HG02642 (cell line): ENCODE data around the gene WDSUB1.

Experiments used
- ATAC-seq: cut with Tn5 transposase; IDR thresholded peaks from one replicate; pipeline ENCODE4 v1.9.1; 2021; ENCODE audit warnings: mild to moderate bottlenecking; ENCODE audit not compliant: unreplicated experiment, poor library complexity

WDSUB1 gene

DNA sequence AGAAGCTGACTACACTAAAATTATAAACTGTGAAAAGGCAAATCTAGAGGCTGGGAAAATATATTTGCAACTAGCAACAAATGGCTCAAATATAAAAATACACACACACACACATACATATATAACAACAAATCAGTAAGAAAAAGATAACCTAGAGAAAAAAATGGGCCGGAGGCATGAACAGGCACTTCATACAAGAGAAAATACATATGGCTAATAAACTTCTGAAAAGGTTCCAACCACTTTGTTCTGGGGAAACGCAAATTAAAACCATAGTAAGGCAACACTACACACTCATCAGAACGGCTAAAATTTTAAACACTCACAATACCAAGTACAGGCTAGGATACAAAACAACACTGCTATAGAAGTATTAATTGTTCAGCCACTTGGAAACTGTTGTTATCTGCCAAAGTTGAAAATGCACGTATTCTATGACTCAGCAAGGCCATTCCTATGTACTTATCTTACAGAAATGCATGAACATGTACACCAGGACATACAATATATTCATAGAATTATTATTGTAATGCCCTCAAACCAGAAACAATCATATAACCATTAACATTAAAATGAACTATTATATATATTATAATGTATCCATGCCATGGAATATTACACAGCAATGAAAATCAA, 15.6 kb downstream of the WDSUB1 start:
- ATAC-seq, result no peak

DNA sequence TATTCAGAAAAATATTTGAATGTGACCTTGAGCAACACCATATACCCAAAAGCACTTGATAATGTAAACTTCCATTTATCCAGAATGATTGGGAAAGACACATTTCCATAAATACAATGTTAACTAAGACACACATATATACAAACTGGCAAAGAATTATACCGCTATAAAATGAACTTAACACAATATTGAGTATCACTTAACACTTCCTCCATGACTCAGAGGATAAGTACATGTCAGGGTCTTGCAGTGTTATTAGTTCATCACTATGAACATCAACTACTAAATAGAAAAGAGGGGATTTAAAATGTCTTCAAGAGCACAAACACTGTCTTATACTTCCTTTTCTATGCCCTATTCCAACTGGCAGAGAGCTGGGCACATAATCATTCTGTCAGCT, 18.6 kb downstream of the WDSUB1 start:
- ATAC-seq, result no peak

DNA sequence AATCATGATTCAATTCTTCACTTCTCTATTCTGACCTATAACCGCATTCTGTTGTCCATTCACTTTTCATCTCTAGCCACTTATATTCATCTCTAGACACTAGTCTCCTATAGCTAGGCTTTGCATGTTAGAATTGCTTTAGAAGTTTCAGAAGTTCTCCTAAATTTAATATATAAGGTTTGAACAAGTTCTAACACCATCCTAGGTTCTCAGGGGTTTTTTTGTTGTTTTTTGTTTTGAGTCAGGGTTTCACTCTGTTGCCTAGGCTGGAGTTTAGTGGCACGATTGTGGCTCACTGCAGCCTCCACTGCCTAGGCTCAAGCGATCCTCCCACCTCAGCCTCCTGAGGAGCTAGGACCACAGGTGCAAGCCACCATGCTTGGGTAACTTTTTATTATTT, 19.9 kb downstream of the WDSUB1 start:
- ATAC-seq, result peak; percentile 64

DNA sequence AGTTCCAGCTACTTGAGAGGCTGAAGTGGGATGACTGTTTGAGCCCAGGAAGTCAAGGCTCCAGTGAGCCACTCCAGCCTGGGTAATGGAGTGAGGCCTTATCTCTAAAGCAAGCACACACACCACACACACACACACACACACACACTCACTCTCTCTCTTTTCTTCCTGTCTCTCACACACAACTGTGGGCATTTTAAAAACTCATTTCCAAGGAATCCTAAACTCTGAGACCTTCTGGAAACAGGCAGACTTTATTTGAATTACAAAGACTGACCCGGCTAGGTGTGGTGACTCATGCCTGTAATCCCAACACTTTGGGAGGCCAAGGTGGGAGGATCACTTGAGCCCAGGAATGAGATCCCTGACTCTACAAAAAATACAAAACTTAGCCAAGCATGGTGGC, 21.3 kb downstream of the WDSUB1 start:
- no peak for ATAC-seq

DNA sequence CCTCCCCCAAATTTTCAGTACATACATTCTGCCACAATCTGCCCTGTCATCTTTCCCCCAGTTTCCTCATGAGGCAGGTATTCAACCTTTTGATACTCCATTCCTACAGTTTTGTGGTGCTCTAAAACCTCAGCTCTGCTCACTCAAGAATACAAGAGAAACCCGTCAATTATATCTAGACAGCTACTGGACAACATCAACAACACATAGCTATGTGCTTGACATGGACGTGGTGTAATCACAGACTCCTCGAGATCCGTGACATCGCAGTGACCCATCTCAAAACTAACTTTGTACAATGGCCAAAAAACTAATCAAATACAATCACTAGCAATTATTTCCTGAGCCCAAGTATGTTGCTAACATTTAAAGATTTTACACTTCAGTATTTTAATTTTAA, 23.6 kb downstream of the WDSUB1 start:
- no peak for ATAC-seq

DNA sequence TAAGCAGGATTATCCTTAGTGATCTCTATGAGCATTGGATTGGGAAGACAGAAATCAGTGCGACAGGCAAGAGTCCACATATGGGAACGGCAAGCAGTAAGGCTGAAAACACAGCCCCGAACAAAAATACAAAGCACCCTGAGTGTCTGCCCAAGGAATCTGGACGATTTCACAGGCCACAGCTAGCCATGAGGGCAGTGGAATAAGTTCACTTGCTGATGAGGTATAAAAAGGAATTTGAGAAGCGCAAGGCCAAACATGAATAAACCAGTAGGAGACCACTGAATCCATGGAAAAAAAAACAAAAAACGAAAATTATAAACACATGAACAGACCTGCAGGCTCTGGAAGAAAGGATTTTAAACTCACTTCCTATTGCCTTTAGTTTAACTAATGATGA, 24.3 kb downstream of the WDSUB1 start:
- no peak for ATAC-seq

DNA sequence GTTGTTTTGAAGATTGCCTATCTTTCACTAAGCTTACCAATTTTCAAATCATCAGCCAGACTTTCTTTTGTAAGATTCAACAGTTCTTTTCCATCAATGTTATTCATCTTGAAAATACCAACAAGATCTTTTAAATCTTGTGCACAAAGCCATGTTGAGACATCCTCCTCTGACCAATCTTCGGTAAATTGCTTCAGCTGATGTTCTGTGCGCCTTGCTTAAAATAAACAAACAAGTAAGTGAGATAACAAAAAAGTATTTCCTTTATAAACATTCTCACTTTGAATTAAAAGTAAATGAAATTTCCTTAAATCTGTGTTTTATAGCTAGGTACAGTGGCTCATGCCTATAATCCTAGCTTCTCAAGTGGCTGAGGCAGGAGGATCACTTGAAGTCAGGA, 30.3 kb downstream of the WDSUB1 start:
- ATAC-seq, result no peak

DNA sequence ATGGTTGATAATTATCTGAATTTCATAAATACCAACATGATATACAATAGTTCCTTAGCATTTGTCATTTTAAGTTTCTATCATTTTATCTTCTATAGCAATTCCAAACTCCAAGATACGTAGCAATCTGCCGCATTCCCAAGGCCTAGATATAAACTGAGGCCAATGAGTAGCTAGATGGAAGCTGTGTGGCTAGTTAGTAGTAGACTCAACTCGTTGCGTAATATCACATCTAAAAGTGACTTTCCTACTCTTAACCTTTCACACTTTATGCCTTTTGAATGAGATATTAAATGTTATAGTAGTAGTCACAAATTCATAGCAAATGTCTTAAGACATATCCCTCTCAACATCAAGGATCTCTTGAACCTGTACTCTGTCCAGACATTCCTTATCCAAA, 33.6 kb downstream of the WDSUB1 start:
- ATAC-seq, result no peak

DNA sequence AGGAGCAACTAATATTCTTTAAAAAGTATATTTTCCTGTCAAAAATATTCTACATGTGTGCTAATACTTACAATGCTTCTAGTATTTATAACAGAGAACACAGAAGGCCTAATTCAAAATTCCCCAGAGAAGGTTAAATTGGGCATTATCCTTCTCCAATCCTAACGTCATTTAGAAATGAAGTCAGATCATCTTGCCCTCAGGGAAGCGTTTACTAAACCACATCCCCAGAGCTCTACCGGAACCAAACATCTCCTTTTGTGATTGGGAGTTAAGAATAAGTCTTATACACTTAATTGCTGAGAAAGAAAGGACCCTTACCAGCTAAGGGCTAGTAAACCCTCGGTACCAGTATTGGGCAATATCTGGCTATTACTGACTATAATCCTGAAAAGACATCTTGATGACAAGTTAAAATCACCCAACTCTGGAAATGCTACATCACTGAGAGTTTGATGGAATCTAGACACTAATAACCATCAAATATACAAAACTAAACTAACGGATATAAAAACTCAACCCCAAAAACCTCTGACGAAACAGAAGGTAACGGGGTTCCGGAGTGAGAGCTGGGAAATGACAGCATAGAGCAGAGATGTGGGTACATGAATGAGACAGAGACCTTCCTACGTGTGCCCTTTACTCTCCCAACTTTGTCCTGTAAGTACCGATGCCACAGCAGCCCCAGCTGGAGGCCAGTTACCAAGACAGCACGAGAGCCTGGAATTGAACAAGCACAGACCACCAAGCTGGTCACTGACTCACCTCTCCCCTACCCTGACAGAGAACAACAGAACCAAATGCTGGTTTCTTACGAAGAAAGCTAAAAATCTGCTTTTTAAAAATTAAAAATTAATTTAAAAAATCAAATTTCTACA, 35.0 kb downstream of the WDSUB1 start:
- no peak for ATAC-seq

DNA sequence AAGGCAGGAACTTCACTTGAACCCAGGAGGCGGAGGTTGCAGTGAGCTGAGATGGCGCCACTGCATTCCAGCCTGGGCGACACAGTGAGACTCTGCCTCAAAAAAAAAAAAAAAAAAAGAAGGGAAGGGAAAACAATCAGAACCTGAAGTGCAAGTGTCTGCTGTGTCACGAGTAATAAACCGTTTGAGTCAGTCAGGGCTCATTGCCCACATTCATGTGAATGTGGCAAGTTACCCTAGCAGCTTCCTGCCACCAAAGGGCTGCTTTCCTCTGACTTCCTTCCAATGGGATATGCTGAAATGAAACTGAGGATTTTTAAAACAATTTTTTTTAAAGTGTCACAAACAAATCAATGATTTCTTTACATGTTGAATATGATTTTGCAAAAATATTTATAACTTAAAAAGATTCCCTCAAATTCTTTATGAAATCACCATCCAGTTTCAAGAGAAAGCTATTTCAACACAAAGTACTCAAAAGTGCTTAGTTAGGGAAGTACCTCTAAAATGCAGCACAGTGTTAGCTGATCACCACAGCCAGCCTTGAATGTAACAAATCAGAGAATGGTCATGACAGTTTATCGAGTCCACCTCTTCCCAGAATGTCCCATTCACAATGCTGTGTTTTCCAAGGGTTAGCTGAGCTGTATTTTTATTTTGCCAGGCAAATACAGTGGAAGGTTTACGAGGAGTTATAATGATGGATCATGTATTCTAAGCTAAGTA, 36.4 kb downstream of the WDSUB1 start:
- peak; percentile 55 for ATAC-seq

DNA sequence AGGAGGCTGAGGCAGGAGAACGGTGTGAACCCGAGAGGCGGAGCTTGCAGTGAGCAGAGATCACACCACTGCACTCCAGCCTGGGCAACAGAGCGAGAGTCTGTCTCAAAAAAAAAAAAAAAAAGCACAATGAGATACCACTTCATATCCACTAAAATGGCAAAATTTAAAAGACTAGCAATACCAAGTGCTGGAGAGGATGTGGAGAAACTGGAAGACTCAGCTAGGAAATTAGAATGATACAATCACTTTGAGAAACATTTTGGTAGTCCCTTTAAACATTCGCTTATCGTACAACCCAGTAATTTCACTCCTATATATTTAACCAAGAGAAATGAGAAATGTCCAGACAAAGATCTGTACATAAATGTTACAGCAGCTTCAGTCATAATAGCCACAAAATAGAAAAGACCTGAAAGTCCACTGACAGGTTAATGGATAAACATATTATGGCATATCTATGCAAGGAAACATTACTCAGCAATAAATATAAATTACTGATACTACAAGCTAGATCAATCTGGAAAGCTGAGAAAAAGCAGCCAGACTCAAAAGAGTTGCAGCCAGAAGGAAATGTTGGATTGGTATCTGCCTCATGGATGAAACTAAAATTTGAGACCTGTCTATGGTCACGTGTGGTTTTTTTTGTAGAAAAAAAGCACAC, 40.0 kb downstream of the WDSUB1 start:
- ATAC-seq, result no peak

DNA sequence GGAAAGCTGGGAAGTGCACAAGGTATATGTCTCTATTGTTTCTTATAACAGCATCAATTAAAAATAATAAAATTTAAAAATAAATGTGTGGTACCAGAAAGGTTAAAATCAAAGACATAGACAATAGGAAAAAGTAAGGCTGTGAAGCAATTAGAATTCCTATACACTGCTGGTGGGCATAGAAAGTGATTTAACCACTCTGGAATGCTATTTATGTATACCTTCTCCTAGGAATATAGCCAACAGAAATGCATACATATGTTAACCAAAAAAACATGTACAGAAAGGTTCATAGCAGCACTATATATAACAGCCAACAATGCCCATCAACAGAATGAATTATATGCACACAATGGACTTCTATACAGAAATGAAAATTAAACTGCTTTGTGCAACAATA, 43.0 kb downstream of the WDSUB1 start:
- no peak for ATAC-seq

DNA sequence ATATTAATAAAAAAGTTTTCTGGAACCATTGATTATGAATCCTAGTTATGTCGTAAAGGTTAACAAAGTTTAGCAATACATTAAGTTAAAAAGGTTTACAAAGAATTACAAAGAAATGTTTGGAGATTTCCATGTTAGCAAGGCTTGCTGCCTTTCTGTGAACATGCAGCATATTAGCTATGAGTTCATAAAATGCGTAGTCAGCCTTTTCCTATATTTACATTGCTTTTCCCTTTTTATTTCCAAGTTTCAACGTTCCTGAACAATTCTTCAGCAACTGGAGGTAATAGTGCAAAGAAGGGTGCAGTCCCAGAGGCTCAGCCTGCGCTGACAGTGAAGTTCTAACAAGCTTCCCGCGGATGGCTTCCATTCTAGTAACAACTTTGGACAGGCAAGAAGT, 51.6 kb downstream of the WDSUB1 start:
- no peak for ATAC-seq

DNA sequence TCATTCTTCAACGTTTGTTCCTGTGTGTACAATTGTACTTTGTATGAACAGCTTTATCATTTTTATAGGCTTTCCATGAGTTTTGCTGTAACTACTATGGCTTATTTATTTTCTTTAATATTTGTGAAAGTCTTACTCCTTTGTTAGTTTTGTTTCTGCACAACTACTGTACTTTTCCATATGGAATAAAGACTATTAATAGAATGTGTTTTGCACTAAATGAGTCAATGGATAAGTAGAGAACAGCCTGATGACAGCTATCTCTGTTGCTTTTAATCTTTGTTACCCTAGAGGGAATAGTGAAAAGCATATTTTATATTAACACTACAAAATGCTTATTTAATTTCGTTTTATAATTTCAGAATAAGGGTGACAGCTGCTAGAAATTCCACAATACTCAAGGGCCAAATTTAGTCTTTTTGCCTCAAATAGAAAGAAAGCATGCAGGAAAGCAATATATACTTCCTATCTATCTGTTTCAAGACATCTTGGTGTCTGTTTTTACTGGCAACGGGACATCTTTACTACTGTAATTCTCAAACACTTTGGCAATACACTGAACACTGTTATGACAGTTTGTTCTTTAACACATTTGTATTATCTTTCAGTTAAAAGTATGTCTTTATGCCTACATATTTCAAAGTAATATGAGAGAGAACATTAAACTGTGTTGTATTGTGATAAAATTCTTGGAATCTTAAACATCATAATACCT, 53.9 kb downstream of the WDSUB1 start:
- no peak for ATAC-seq

DNA sequence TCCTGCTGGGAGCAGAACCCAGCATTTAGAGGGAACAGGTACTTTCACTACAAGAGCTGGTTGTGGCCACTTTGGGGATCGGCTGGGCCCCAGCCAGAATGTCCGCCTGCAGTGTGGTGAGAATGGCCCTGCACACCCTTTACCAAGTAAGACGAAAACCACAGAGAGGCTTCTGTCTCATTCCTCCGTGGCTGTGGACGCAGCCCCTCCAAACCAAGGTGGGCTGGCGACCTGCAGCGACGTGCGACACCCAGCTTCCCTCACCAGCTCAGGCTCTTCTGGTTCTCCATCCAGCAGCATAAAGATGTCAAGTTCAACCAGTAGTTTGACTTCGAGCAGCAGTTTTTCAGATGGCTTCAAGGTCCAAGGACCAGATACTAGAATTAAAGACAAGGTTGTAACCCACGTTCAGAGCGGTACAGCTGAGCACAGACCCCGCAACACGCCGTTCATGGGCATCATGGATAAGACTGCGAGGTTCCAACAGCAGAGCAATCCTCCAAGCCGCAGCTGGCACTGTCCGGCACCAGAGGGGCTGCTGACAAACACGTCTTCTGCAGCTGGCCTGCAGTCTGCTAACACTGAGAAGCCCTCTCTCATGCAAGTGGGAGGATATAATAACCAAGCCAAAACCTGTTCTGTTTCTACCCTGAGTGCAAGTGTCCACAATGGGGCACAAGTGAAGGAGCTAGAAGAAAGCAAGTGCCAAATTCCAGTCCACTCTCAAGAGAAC, 56.2 kb downstream of the WDSUB1 start:
- ATAC-seq, result no peak

DNA sequence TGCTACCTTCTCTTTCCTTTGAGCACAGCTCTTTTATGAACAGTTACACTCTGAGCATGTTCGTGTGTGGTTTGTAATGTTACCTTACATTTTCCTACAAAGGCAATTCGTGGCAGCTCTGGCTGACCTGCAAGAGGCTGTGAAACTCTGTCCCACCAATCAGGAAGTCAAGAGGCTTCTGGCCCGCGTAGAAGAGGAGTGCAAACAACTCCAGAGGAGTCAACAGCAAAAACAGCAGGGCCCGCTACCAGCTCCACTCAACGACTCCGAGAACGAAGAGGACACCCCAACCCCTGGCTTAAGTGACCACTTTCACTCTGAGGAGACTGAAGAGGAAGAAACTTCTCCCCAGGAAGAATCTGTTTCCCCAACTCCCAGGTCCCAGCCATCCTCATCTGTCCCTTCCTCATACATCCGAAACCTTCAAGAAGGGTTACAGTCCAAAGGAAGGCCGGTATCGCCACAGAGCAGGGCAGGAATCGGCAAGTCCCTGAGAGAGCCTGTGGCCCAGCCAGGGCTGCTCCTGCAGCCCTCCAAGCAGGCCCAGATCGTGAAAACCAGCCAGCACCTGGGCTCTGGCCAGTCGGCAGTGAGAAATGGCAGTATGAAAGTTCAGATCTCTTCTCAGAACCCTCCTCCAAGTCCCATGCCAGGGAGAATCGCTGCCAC, 56.9 kb downstream of the WDSUB1 start:
- ATAC-seq, result no peak

DNA sequence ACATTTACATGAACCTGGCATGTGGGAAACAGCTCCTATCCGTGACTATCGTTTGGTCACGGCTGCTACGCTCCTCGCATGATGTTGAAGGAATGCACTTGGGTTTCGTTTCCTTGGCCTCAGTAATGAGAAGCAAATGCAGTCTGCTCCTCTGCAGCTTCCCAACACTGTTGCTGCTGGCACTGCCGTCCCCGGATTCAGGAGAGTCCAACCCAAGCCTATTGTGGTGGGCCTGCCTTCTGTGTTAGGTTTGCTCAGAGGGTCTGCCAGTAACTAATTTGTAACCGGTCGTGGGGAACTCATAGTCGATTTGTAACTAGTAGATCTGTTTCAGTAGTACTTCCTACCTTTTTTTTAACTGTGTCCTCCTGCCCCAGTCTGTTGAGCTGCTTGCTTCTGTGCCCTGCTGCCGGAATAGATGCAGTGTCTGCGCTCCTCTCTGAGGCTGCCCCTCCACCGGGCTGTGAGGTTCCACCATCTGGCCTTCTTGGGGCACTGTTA, 58.4 kb downstream of the WDSUB1 start:
- ATAC-seq, result no peak

DNA sequence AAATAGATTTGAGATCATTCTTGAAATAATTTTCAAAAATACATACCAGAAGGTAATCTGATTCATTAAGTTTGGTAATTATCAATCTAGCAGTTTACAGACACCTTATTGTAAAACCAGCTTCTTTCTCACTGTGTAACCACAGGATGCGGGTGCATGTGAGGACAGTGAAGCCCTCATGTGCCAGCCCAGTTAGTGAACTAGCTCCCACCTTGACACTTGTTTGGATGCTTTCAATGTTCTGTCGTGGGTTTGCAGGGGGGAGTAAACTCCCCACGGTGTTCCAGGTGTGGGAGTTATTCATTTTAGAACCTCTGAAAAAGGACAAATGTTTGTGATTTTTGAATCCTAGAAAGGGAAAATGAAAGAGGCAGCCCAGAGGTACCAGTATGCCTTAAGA, 59.0 kb downstream of the WDSUB1 start:
- ATAC-seq, result no peak
